PC-9 (cell line): ENCODE results near the gene PPM1K.

Experiments used
- CTCF ChIP-seq: fragments of 200-600 bp; sonication (generic); conservative IDR thresholded peaks from 2 replicates; pipeline ENCODE4 v1.6.1; 2017; ENCODE audit warnings: mixed run types, antibody characterized with exemption, mild to moderate bottlenecking, moderate library complexity
- EZH2 ChIP-seq: fragments of 200-600 bp; sonication (generic); IDR thresholded peaks from 2 replicates; pipeline ENCODE4 v1.8.0; 2017; ENCODE audit warnings: antibody characterized with exemption, low read depth

- TF ChIP-seq CTCF (no peak), EZH2 (no peak)
Measured at GRCh38 chr4:88295656-88296055, 11.3 kb upstream of the PPM1K start.
